GM12892 (cell line): ENCODE data around the gene RASGEF1C.

Experiments used
- DNase-seq: peaks from one replicate; pipeline ENCODE4 v3.0.0; 2011; ENCODE audit not compliant: insufficient read length
- FAIRE-seq: peaks from 2 replicates; lab custom pipeline; 2011; peaks lifted over from hg19 to GRCh38; lab: Jason Lieb, UNC
- POLR2A ChIP-seq: IDR thresholded peaks from 2 replicates; pipeline ENCODE4 v1.6.1; 2011; ENCODE audit warnings: low read depth, low read length, control low read depth
- POLR2AphosphoS5 ChIP-seq: IDR thresholded peaks from 2 replicates; pipeline ENCODE4 v1.6.1; 2011; ENCODE audit warnings: low read depth, low read length, control low read depth
- TAF1 ChIP-seq: IDR thresholded peaks from 2 replicates; pipeline ENCODE4 v1.6.1; 2011; ENCODE audit warnings: low read depth, mild to moderate bottlenecking, control low read depth, low read length, borderline replicate concordance

Gene RASGEF1C

DNA sequence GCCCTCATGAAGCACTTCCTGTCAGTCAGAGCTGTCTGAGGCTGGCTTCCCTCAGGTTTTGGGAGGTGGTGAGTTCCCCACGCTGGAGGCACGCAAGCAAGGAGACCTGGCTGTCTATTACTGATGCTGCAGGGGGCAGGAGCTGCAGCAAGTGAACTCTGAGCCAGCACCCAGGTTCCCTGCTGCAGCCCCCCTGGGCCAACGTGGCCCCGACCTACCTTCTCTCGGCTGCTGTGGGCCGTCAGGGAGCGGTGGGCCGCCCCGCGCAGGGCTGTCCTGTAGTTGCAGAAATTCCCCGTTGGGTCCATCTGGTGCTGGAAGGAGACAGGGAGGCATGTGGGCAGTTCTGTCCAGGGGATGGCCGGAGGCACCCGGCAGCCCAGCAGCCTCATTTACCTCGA is 90.6 kb downstream of the RASGEF1C start:
- no peak for FAIRE-seq
- no peak for TF ChIP-seq POLR2AphosphoS5
- no peak for DNase-seq

GRCh38 chr5:180117000-180117725 is 91.8 kb downstream of the RASGEF1C start:
- no peak for FAIRE-seq
- no peak for DNase-seq
- TF ChIP-seq POLR2A (no peak), TAF1 (no peak), POLR2AphosphoS5 (no peak)

DNA sequence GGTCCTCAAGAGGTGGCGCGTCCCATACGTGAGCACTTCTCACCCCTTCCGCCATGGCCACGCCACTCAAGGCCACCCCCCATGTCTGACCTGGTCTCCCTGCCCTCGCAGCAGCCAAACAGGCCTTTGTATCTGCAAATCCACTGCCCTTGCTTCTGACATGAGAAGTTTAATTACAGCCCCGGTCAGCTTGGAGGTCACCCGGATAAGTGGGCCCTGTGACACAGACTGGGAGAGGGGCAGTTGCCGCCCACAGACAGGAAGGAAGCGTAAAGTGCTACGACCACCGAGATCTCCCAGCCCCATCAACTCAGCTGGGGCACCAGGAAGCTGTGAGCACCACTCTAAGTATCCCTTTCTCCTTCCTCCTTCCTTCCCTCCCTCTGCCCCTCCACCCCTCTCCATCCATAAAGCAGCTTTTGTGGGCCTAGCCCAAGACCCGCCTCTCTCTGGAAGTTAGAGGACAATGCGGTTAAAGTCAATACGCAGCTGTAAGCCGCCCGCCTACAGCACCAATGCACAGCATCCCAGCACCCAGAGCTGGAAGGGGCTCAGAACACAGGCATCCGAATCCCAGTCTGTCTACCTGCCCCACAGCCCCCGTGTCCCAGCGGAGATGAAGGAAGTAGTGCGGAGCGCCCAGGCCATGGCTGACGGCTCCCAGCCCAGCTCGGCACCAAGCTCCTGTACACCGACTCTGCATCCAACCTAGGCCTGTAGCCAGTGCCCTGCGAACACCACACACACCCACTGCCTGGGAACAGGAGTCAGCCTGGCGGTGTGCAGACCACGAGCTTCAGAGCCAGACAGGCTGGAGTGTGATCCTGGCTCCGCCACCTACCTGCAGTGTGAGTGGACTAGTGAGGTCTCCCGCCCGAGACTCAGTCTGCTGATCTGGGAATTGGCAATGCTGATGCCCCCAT is 92.7 kb downstream of the RASGEF1C start:
- FAIRE-seq (no peak), DNase-seq (no peak)
- TF ChIP-seq TAF1 = no peak
- no peak for TF ChIP-seq POLR2AphosphoS5
- TF ChIP-seq POLR2A = no peak

DNA sequence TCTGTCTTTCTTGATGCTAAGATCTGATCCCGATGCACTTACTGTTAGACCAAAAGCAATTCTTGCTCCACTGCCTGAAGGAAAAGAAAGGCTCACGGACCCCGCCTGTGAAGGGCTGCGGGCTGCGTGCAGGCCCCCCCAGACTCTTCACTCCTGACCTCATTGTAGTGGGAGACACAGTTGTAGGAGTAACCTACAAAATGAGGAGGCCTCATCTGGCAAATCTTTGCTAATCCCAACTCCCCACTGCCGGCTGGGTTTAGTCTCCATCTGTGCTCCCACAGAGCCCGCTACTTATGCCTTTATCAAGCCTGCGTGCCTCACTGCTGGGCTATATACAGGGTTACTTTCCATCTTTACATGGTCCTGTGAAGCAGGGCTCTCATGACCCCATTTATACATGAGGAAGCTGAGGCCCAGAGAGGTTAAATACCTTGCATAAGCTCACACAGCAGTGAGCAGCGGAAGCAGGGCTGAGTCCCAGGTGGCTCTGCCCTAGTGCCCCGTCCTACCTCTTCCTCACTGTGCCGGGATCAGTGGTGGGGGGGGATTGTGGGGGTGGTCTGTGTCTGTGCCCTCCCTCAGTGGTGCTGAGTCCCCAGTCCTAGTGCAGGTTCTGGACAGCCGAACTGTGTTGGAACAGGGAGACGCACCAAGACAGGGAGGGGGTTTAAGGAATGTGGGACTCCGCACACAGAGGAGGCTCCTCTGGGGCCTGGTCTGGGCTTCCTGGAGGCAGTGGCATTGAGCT is 93.5 kb downstream of the RASGEF1C start:
- FAIRE-seq (no peak), DNase-seq (no peak)
- TF ChIP-seq POLR2AphosphoS5 (no peak), TAF1 (no peak), POLR2A (no peak)

DNA sequence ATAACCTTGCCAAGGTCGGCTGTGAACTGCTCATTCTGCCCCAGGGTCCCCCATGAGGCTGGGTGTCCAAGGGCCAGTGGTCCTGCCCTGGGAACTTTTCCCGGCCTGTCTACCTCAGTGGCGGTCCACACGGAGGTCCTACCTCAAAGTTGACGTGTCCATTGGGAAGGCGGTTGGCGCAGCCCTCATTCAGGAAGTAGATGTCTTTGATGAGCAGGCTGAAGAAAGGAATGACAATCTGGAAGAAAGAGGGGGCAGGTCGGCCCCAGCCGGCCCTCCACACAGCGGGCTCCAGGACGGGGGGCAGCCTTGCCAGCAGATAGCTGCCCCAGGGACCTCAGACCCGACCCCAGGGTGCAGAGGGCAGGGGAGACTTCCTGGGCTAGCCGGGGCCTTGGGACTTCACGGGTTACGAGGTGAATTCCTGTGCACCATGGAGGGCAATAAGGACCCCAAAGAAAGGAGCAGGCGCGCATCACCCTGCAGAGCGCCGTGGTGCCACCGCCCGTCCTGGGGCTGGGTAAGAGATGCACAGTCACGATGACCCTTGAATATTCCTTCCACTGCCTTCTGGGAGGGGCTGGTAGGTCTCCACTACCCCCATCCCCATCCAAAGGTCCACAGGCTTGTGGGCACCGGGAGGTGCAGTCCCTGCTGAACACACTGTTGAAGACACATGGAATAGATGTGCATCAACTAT is 94.6 kb downstream of the RASGEF1C start:
- FAIRE-seq (no peak), DNase-seq (no peak)
- TF ChIP-seq TAF1 (no peak), POLR2A (no peak), POLR2AphosphoS5 (no peak)

DNA sequence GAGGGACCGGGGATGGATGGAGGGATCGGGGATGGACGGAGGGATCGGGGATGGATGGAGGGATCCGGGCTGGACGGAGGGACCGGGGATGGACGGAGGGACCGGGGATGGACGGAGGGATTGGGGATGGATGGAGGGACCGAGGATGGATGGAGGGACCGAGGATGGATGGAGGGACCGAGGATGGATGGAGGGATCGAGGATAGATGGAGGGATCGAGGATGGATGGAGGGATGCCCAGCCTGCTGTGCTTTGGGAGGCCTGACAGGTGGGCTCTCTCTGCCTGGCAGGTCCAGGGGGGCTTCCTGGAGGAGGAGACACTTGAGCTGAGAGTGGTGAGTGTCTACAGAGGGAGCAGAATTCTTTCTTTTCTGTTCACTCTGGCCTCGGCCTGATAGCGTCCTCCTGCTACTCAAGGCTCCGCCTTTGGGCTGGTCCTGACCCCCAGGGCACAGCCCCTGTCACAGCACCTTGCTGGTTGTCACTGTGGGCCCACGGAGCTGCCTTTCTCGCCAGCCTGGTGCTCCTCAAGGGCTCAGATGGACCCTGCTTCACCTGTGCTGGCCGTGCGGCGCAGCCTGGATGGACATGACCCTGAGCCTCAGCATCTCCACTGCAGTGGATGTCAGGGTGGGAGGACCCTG is 95.2 kb downstream of the RASGEF1C start:
- no peak for TF ChIP-seq POLR2AphosphoS5
- no peak for TF ChIP-seq TAF1
- no peak for TF ChIP-seq POLR2A
- DNase-seq (no peak), FAIRE-seq (no peak)

- FAIRE-seq (no peak), DNase-seq (no peak)
- no peak for TF ChIP-seq TAF1
- no peak for TF ChIP-seq POLR2A
- no peak for TF ChIP-seq POLR2AphosphoS5
Observed at GRCh38 chr5:180112181-180112861, 96.7 kb downstream of the RASGEF1C start.

GRCh38 chr5:180111273-180112002 is 97.6 kb downstream of the RASGEF1C start:
- FAIRE-seq = no peak
- DNase-seq = no peak
- no peak for TF ChIP-seq POLR2AphosphoS5
- TF ChIP-seq TAF1 = no peak
- no peak for TF ChIP-seq POLR2A

GRCh38 chr5:180109920-180110319 is 99.1 kb downstream of the RASGEF1C start:
- DNase-seq (no peak), FAIRE-seq (no peak)
- TF ChIP-seq POLR2AphosphoS5 = no peak
- TF ChIP-seq TAF1 = no peak

DNA sequence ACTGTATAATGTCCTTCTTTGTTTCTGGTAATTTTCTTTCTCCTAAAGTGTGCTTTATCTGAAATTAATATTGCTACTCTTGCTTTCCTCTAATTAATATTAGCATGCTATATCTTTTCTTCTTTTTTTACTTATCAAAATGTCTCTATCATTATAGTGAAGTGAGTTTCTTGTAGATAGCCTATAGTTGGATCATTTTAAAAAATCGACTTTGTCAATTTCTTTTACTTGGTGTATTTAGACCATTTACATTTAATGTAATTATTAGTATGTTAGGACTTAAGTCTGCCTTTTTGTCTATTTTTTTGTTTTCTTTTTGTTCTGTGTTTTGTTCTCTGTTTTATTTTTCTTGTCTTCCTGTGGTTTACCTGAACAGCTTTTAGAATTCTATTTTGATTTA is 102.0 kb downstream of the RASGEF1C start:
- no peak for FAIRE-seq
- DNase-seq = no peak
- no peak for TF ChIP-seq POLR2A
- TF ChIP-seq POLR2AphosphoS5 = no peak
- TF ChIP-seq TAF1 = no peak
